HG03457 (cell line): ENCODE measurements around the gene VSIG10L2.

ENCODE experiments used
- ATAC-seq: cut with Tn5 transposase; IDR thresholded peaks from one replicate; pipeline ENCODE4 v1.9.1; 2021; ENCODE audit warnings: moderate number of reproducible peaks; ENCODE audit not compliant: unreplicated experiment

The VSIG10L2 gene

DNA sequence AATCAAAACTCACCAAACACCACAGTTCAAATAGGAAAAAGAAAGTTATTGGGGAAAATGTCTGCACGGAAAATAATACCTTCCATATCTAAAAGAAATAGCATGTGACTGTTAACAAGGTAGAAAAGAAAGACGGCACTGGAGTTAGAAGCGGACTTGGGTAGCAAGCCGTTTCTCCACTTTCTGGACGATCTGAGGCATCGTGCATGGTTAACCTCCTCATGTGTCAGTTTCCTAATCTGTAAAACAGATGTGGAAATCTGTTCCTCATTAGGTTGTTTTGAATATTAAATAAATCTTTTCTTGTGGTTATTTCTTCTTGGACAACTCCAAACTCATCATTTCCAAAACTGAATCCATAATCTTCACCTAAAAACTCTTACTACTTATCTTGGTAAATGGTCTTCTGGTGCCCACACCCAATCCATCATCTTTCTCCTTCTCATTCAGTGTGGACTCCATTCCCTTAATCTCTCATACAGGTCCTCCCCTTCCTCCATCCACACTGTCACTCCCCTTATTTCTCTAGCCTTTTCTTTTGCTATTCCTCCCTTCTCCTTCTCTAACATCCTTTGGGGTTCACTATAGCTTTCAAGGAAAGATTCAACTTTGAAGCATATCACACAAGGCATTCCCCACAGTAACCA is 53.5 kb downstream of the VSIG10L2 start:
- no peak for ATAC-seq

DNA sequence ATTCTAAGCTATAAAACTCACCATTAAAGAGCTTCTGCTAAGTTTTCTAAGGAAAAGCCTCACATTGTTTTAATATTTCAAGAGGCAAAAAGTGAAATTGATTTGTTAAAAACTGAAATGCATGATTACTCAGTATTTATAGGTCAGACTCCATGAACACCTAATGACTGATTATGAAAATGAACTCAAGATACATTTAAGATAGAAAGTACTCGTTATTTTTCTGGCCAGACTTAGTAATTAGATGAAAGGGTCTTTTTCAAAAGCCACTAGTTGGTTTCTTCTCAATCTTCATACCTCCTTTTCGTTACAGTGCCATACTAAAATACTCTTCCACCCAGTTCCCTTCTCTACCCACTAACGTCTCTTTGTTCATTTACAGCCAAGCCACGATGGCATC is 56.3 kb downstream of the VSIG10L2 start:
- no peak for ATAC-seq
